NCI-H774 (cell line): ENCODE results near the gene SMURF2.
"Not testable (repeated sequence)": the region's sequence is repeated elsewhere in the genome, so short reads cannot be mapped to it uniquely, and the experiment has no call there.

Source experiments
- DNase-seq: peaks from one replicate; lab custom pipeline; 2025; lab: John Stamatoyannopoulos, UW

Gene SMURF2

DNA sequence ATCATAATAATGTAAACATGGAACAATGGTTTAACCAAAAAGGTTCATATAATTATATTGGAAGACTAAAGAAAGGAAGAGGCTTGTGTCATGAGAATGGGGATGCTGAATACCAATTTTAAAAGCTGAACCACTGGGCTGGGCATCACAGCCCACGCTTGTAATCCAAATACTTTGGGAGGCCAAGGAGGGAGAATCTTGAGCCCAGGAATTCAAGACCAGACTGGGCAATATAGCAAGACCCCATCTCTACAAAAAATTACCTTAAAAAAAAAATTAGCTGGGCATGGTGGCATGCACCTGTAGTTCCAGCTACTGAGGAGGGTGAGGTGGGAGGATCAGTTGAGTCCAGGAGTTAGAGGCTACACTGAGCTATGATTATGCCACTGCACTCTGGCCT, 65.1 kb downstream of the SMURF2 start:
- no peak for DNase-seq

DNA sequence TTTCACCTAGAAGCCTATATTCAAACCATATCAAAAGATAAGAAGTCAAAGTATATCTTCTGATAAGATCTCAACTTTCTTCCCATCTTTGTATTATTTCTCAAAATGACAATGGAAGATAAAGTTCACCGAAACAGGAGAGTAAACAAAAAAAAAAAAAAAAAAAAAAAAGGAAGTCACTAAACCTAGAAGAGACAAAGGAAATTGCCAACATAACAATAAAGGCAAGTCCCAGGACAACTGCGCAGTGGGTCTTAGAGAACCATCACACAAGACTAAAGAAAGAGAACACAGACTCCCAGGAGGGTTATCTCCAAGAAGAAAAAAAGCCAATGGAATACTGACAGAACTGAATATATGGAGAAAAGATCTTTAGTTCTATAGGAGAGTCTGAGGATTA, 65.7 kb downstream of the SMURF2 start:
- no peak for DNase-seq

DNA sequence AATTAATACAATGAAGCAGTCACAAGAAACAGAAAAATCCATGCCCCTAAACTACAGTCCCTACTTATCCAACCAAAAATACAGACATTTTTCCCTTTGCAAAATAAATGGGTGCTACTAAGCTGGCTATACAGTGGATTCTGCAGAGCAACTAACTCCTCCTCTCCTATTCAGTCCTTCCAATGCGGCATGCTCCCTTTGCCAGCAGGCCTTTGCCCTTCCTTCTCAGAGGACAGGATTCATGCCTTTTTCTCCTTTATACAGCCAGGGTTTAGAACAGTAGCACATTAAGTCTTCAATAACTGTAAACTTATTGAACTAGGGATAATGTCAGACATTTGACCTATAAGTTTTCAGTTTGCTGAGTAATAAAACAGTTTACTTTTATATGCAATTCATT, 70.2 kb downstream of the SMURF2 start:
- no peak for DNase-seq

DNA sequence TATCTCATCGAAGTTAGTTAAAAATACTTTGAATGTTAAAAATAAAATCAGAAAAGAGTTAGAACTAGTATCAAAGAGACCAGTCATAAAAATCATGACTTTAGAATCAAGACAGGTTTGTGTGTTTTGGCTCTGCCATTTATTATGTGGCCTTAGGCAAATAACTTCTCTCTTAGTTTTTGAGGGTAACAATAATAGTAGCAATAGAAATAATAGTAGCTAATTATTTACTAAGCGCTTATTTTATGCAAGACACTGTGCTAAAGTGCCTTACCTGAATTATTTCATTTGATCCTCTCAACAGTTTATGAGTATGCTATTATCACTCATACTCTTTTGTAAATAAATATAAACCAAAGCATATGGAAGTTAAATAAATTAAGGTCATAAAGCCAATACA, 77.0 kb downstream of the SMURF2 start:
- no peak for DNase-seq

DNA sequence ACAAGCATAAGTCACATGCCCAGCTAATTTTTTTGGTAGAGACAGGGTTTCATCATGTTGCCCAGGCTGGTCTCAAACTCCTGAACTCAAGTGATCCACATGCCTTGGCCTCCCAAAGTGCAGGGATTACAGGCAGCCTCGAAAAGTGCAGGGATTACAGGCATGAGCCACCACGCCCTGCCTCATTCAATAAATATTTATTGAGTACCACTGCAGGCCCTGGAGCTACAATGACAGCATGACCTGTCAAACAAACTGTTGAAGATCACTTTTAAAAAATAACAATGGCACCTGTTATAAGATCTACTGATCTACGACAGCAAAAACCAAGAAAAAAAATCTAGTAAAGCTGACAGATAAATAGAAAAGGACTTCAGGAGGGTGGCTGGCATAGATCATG, 79.1 kb downstream of the SMURF2 start:
- DNase-seq = no peak

DNA sequence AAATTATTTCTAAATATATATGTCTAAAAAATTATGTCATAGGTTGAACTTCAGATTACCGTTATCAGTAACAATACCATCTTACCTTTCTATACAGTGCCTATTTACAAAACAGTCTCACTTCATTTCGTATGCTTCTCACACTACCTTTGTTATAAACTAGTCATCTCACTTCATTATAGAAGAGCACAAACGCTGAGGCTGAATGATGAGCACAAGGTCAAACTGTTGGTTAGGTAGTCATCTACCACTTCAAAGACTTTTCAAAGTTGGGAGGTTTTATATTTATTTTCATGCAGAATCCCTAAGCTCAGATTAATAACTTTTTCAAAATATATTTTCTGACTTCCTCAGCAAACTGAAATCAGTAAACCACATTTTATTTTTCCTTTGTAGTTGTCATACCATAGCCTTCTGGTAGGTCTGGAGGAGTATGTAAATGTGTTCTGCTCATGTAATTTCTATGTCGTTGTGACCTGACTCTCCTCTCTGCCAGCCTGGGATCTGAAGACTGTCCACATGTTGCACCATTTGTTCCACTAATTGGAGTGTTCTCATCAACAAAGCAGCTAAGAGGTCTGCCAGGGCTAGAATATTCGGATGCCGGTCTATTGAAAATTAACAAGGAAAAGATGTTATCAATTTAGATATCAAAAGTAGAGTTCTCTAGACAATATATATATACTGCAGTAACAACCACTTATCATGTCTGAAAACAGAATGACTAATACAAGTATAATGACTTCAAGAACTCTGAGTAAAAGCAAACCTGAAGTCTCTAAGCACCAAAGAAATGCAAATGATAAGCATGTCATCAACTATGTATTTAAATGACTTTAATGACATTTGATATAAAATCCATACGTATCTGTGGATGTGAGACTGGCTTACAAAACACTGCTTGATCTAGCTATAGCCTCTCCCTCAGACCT, 81.5 kb downstream of the SMURF2 start:
- no peak for DNase-seq

DNA sequence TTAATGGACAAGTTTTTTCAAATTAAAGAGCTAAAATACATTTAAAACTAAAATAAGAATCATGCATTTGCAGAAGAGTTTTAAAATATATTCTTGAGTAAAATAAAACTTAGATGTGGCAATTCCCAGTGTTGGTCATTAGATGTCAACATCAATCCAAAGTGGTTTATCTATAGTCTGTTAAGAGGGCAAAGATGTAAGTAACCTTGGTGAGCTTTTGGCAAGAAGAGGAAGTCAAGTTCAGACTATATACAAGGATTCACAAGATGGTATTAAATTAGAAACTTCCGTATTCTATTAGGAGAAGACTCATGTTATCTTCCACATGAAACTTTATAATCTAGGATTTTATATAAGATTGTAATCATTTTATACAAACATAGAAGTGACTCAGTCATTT, 82.2 kb downstream of the SMURF2 start:
- no peak for DNase-seq

DNA sequence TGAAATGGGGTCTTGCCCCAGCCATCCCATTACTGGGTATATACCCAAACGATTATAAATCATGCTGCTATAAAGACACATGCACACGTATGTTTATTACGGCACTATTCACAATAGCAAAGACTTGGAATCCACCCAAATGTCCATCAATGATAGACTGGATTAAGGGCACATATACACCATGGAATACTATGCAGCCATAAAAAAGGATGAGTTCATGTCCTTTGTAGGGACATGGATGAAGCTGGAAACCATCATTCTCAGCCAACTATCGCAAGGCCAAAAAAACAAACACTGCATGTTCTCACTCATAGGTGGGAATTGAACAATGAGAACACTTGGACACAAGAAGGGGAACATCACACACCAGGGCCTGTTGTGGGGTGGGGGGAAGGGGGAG, 85.1 kb downstream of the SMURF2 start:
- DNase-seq = not testable (repeated sequence)

DNA sequence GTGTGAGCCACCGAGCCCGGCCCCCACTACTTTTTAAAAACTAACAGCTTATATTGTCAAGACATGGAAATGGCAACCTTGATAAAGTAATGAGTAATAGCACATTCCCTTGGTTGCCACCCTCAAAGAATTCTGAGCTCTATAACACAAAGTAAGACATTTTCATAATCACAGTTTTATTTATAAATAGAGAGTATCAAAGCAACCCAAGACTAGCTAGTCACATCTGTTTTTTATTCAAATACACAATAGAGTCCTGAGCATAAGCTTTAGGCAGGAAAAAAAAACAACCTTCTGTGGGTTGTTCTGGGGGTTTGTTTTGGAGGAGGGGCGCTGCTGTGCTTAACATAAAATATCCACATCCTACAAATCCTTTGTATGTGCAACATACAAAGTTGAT, 86.7 kb downstream of the SMURF2 start:
- no peak for DNase-seq

DNA sequence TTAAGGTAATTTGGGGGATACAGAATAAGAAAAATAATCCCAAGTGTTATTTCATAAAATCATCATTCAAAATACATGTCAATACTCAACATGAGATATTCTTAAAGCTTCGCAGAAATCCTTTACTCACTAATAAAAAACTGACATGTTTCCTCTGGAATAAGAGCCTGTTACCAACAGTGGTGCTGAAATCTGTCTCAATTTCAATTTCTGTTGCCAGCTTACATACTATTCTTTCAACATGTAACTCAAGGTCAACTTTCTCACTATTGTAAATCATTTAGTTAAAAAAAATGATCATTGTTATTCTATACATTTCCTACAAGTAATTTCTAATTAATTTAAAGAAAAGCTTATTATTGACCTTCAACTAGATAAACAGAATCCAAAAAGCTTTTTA, 87.5 kb downstream of the SMURF2 start:
- DNase-seq = no peak

DNA sequence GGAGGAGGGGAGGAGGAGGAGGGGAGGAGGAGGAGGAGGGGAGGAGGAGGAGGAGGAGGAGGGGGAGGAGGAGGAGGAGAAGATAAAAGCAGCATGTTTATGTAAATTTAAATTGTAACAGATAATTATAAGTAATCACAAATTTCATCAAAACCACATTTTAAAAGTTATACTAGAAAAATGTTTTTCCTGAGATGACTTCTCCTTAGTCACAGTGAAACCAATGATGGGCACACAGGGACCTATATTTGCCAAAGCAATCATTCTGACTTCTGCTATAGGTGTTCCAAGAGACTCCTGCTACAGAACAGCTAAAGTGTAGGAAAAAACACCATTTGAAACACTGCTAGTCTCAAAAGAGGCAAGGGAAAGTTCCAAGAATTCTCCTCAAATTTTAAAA, 88.9 kb downstream of the SMURF2 start:
- DNase-seq = no peak

DNA sequence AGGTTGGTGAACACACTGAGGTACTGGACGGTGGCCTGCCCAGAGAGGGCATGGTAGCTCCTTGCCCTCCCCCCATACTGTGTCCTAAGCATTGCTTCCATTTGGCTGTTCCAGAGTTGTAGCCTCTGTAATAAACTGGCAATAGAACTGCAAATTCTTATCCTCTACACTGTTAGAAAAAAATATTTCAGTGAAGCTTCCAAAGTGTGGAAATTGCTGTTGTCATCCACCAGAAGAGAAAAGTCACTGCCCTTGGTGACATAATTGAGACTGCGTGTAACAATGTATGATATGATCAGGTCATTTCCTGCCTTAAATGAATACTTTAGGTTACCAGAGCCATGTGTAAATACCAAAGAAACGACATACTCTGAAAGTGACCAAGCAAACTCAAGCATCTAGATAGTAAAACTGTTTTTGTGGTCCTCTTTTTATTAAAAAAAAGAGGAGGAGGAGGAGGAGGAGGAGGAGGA, 89.4 kb downstream of the SMURF2 start:
- no peak for DNase-seq

DNA sequence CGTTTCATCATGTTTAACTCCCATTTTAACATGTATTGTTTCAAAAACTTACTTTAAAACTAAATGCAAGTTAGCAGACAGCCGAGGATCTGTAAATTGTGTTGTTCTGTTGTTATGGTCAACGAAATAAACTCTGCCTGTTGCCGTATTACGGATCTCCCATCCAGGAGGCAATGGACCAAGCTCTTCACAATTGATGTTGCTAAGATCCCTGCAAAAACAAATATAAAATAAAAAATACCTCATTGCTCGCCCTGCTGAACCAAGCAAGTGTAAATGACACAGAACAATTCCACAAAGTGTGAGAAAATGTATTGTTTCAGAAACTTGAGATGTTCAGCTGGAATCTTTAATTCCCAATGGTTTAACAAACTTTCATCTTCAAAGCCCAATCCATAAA, 90.4 kb downstream of the SMURF2 start:
- DNase-seq = no peak

DNA sequence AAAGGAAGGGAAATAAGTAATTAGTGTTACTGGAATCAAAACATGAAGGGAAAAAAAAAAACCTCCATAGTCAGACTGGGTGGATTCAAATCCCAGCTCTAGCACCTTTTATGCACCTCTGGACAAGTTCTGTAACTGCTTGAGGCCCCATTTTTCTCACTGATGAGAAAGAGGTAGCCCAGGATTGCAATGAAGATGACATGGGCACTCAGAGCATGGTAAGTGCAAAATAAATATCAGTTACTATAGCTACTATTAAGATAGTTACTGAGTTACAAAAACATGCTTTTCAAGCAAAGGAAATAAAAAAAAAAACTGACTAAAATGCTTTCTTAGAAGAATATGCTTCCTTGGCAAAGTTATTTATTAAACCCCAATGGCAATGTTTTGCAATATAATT, 96.5 kb downstream of the SMURF2 start:
- DNase-seq = no peak

DNA sequence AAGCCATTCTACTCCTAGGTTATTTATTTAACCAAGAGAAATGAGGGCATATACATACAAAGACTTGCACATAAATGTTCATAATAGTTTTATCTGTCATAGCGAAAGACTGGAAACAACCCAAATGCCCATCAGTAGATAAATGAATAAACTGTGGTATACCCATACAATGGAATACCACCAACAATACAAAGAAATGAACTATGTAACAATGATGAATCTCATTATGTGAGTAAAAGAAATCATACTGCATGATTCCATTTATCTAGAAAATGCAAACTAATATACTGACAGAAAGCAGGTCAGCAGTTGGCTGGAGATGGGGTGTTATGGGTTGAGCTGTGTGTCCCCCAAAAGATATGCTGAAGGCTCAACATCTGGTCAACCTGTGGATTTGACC, 98.0 kb downstream of the SMURF2 start:
- no peak for DNase-seq

DNA sequence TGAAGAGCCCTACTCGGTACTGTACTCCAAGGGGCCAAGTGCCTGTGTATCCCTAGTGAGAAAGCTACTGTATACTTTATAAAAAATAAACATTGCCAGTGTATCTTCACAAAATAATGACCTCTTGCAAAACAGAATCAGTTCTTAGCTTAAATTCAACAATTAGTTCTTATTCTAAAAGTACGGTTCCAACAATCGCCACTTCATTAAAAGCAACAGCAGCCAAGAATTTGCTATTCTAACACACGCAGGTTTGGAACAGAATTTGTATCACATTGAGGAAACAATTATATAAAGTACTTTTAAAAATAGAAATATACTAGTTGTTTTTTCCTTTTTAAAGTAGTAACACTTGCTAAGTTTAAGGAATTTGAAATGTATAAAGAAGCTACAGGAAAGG, 106.8 kb downstream of the SMURF2 start:
- no peak for DNase-seq

DNA sequence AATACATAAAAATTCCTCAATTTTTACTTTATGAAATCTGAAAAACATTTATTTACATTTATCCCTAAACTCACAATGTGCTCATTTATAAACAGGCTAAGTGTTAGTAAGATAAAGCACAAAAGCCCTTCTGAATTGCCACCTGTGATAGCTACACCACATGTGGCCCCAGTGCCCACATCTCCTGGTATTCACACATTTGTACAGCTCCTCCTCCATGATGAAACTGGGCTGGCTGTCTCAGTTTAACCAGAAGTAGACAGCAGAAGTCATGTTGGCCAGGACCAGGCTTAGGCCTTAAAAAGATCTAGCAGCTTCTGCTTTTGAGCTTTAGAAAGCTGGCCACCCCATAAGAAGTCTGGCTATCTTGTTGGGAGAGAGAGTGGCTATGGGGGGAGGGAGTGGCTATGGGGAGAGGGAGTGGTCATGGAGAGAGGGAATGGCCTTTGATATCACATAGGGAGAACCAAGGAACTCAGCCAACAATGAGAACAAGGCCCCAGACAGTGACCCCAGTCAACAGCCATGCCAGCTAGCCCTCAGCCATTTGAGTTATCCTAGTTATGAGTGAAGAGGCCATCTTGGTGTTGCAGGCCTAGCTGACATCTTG, 108.0 kb downstream of the SMURF2 start:
- DNase-seq = no peak

DNA sequence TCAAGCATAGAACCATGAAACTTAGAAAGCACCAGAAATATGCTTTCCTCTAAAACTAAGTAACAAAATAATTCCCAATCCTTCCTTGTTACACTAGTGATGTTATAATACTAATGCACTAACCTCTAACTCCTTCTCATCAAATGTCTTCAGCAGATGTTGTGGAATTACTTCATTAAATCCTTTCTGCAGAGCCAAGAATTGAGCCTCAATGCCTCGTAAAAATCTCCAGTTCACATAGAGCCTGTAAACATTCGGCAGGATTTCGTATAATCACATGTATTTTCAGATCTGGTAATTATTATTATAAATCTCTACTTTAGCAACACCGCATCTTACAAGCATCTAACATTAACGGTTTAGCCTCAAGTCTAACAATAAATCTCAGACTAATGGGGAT, 110.6 kb downstream of the SMURF2 start:
- DNase-seq = no peak

DNA sequence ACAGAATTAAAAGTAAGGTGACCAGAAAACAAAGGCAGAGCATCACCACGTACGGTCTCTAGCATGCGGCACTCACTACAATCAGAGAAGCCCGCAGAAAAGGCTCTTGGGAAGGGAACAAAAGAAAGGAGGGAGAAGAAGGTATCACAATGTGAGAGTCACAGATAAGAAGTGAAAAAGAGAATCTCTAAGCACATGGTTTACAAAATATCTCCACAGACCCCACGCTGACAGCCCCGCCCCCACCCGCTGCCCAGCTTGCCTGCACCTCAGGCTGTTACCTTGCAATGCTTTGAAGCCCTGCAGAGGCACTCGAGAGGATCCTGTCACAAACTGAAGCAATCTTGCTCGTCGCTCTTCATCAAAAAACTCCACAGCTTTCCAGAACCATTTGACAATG, 114.8 kb downstream of the SMURF2 start:
- DNase-seq = no peak

DNA sequence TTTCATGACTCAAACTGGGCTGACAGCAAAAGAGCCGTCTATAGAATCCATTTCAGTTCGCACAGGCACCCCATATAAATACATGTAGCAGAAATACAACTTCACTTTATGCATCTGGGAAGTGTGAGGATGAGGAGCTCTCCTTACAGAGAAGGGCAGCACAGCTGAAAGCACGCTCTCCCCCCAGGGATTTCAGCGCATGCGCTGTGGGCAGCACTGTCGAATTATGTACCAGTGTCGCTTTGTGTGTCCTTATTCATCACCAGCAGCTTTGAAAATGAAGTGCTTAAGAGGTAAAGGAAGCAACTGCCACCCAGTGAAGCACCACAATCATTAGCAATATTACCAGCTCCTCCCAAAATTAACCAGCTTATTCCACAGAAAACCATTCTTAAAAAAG, 115.4 kb downstream of the SMURF2 start:
- no peak for DNase-seq

DNA sequence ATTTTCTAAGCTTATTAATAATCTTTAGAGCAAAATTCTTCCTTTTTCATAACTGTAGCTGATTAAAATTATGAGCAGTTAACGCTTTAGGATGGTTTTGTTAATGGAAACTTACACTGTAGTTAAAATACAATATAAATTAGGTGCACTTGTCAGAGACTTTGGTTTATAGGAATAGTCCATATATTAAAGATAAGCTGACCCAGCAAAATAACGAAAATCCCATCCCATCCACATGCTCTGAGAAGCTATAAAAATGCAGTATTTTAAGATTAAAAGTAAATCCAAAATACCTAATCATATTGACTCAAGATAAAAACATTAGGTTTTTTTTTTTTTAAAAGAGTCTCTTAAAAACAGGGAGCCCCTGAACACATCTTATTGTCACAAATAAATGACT, 117.4 kb downstream of the SMURF2 start:
- DNase-seq = no peak

DNA sequence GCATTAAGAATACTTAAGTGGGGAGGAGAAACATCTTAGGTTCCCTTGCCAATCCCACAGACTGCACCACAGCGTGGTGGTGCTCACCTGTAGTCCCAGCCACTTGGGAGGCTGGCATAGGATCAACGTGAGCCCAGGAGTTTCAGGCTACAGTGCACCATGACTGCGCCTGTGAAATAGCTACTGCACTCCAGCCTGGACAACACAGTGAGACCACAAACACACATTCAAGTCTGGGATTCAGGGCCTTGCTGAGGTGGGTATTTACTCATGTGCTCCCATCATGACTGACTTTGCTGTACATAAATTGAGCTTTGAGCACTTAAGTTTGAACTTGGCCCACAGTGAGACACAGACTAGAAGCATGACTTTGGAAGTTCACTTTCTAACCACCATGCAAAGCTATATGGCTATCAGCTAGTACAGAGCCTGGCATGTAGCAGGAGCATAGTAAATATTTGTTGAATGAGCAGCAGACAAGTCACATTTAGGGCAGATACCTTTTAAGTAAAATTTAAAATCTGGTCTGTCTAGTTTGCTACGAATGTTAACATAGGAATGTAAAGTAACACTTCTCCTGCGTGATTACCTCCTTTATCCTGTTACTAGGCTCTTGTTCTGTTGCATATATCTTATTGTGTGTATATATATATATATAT, 121.9 kb downstream of the SMURF2 start:
- no peak for DNase-seq

DNA sequence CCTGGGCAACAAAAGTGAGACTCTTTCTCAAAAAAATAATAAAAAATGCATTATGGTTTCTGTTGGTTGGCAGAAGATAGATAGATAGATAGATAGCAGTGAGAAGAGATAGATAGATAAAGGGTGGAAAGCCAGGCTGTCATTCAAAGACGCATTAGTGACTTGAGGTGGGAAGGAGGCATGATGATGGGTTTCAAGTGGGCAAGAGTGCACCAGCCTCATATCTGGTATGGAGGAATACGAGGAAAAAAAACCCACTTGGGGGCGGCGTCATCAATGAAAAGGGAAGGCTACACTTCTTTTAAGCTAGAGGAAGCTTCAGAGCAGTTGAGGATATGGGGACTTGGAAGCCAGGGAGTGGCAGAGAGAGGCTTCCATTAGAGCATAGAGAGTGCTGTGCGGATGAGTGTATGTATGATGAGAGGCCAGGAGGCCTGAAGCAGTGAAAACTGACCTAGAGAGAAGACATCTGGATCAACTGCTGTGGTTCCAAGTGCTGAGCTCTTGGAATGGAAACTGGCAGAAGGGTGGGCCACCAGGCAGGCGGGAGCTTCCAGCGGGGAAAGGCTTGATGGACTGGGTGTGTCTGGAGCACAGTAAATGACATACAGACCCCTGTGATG, 123.5 kb downstream of the SMURF2 start:
- no peak for DNase-seq
